8988T (cell line): ENCODE data around the gene DHRS11.
"Not testable (repeated sequence)": the region's sequence is repeated elsewhere in the genome, so short reads cannot be mapped to it uniquely, and the experiment has no call there.

Experiments used
- DNase-seq: peaks from one replicate; pipeline ENCODE4 v3.0.0; 2011

The DHRS11 gene

DNA sequence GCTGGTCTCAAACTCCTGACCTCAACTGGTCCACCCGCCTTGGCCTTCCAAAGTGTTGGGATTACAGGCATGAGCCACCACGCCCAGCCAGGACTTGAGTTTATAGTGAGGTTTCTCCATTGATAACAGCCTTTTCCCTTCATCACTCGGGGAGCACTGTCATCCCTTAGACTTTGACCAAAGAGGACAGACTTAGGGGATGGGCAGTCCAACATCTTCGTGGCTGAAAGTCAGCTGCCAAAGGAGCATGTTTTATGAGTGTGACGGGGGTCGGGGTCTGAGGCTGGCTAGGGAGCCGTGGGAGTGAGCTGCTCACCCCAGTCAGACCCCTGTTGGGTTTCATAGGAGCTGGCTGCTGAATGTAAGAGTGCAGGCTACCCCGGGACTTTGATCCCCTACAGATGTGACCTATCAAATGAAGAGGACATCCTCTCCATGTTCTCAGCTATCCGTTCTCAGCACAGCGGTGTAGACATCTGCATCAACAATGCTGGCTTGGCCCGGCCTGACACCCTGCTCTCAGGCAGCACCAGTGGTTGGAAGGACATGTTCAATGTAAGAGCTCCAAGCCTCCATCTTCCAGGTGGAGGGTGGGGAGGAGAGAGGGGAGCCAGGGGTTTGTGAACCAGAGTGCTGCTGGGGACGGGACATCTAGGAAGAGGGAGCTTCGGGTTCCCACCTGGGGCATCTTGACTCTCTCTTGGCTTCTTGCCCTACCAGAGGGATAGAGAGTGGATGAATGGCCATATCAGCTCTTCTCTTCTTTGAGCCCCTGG lies 3.1 kb downstream of the DHRS11 start:
- no peak for DNase-seq

DNA sequence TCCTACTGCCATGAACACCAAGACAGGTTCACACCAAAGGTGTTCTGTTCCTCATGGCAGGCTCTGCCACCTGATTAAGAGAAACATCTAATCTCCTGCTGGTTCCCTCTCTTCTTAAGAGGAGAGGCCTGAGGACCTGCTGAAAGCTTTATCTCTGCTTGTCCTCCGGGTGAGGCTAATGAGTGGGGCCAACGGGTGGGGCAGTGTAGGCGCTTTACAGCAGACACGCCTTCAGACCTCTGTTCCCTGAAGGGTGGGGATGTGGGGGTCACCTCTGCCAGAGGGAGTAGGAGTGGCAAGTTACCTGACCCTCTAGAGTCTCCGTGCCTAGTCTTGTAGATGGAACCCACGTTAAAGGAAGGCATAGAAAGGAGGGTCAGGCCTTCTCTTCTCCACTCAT lies 5.5 kb downstream of the DHRS11 start:
- no peak for DNase-seq

DNA sequence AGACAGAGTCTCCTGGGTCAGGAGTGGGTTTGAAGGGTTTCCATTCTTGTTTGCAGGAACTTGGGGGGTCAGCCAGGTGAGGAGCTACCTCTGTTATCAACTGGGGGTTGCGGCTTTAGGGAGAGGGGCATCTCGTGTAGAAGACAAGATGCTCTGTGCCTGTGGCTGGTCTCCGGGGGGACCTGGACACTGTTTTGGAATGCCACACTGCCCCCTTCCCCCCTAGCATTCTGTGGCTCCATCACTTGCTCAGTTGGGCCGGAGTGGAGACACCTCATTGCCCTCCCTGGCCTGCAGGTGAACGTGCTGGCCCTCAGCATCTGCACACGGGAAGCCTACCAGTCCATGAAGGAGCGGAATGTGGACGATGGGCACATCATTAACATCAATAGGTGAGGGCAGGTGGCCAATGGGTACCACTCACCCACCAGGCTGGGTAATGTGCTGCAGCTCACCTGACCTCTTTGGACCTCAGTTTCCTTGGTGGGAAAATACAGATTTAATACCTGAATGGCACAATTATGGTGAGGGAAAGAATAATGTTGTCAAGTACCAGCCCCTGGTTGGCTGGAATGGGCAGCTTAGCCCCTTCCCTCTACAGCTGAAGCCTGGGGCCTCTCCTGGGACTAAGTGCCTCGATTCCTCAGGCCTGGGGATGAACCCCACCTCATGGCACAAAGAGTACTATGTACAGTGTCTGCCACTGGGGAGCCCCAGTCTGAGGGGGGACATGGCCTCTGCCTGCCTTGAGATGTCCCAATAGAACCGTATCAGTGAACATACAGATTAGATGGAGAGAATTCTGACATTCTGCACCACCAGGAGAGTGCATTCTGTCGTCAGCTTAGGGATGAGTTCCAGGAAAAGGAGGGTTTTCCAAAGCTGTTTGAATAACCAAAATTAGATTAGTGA lies 6.4 kb downstream of the DHRS11 start:
- DNase-seq, result no peak

DNA sequence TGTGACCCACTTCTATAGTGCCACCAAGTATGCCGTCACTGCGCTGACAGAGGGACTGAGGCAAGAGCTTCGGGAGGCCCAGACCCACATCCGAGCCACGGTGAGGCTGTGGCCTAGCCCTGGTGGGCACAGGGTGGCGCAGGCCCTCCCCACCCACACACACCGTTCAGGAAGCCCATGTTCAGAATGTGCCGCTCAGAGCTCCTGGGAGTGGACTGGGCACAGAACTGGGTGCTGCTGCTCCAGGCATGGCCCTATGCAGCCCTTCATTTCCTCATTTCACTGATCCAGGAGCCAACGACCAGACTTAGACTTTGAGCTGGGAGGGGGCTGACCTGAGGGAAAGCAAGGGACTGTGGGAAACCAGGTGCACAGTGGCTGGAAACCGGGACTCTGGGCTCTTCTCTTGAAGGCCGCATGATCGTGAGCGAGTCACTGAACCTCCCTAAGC lies 7.3 kb downstream of the DHRS11 start:
- no peak for DNase-seq

DNA sequence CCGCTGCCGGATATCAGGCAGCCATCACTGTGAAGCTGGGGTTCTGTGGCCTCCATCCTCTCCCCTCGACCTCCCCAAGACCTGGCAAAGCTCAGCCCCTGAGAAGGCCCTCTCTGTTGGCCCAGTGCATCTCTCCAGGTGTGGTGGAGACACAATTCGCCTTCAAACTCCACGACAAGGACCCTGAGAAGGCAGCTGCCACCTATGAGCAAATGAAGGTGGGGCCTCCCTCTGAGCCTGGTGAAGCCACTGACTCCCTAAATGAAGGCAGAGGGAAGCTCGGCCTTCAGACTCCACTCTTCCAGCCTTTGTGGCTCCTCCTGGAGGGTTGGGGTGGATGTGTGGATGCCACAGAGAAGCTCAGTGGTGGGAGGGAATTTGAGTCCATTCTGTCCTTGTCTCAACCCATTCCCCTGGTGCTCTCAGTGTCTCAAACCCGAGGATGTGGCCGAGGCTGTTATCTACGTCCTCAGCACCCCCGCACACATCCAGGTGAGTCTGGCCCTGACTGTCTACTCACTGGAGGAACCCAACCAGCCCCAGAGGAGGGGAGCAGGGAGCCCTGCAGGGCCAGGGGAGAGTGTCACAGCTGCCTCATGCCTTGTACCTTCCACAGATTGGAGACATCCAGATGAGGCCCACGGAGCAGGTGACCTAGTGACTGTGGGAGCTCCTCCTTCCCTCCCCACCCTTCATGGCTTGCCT lies 8.0 kb downstream of the DHRS11 start:
- DNase-seq, result no peak

DNA sequence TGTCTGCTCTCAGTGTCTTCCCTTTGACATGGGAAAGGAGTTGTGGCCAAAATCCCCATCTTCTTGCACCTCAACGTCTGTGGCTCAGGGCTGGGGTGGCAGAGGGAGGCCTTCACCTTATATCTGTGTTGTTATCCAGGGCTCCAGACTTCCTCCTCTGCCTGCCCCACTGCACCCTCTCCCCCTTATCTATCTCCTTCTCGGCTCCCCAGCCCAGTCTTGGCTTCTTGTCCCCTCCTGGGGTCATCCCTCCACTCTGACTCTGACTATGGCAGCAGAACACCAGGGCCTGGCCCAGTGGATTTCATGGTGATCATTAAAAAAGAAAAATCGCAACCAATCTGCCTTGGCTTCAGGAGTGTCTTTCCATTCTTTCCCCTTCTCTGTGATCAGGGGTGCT lies 8.8 kb downstream of the DHRS11 start:
- DNase-seq, result no peak

DNA sequence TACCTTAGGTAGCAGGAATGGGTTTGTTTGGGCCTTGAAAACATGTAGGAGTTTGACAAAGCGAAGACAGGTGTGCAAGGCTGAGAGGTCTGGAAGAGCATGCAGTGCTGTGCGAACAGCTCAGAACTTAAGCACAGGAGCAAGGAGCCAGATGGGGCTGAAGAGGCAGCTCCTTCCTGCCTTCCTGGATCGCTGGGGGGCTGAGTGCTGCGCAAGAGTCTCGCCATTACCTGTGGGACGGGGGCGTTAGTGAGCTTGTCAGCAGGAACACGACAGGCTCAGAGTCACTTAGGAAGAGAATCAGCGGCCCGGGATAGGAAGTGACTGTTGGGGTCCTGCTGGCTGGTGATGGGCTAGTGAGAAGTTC lies 9.2 kb downstream of the DHRS11 start:
- no peak for DNase-seq

DNA sequence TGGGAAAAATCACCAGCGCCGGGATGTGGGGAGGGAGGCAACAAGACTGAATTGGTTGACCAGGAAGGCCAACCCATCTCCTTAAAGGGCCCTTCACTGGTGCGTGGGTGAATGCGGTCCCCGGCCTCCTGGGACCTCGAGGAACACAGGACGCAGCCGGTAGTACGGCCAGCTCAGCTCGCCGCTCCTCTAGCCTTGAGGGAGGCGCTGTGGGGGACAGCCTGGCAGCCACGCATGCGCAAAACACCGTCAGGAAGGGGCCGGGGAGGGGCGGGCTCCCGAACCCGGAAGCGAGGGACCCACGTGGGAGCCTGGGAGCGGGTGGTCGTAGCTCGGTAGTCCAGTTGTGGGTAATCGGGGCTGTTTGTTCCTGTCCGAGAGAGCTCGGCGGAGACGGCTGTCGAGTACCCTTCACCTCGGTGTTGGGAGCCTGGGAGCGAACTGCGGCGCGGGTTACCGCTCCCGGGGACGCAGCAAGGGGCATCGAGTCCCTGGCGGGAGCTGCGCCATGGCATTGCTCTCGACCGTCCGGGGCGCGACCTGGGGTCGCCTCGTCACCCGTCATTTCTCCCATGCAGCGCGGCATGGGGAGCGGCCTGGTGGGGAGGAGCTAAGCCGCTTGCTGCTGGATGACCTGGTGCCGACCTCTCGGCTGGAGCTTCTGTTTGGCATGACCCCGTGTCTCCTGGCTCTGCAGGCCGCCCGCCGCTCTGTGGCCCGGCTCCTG lies 9.8 kb downstream of the DHRS11 start, which contains the start of gene MRM1:
MRM1 (plus strand) TSS at position 281 of the 727 bp plus-strand sequence; CDS start at position 509, 228 bp downstream.
- DNase-seq, result peak; percentile 61

DNA sequence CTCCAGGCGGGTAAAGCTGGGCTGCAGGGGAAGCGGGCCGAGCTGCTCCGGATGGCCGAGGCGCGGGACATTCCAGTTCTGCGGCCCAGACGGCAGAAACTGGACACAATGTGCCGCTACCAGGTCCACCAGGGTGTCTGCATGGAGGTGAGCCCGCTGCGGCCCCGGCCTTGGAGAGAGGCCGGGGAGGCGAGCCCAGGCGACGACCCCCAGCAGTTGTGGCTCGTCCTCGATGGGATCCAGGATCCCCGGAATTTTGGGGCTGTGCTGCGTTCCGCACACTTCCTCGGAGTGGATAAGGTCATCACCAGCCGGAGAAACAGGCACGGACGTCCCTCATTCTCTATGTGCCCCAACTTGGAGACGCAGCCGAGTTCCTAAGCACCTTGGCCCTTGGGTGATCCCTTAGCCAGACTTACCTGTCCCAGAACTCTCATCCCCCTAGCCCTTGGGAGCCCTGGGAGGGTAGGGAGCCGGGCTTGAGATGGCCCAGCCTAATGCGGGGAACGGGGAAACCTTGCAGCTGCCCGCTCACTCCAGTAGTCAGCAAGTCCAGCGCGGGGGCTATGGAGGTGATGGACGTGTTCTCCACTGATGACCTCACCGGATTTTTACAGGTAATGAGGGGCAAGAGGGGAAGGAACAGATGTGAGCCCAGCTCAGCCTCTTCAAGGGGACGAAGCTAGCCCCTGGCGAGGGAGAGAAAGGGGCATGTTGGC lies 10.5 kb downstream of the DHRS11 start:
- DNase-seq, result no peak

DNA sequence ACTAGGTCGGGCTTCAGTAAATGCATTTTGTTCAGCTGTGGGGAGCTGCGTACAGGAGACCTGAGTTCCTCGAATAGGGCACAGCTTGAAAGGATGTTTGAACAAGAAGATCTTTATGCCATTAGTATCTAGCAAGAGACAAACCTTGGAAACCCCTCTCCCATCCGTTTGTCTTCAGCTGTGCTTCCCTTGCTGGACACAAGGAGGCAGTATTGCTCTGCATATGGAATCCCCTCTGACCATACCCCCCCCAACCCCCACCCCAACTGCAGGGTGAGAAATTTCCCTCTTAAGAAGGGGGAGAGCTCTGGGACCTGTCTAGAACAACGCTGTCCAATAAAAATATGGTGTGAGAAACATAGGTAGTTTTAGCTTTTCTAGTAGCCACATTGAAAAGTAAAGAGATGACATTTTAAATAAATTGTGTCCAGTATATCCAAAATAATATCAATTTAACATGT lies 11.3 kb downstream of the DHRS11 start:
- no peak for DNase-seq

DNA sequence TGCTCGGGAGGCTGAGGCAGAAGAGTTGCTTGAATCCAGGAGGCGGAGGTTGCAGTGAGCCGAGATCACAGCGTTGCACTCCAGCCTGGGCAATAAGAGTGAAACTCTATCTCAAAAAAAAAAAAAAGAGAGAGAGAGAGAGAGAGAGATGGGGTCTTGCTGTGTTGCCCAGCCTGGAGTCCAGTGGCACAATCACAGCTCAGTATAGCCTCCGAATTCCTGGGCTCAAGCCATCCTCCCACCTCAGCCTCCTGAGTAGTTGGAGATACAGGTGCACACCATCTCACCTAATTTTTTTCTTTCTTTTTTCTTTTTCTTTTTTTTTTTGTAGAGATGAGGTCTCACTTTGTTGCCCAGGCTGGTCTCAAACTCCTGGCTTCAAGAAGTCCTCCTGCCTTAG lies 13.3 kb downstream of the DHRS11 start:
- not testable (repeated sequence) for DNase-seq

DNA sequence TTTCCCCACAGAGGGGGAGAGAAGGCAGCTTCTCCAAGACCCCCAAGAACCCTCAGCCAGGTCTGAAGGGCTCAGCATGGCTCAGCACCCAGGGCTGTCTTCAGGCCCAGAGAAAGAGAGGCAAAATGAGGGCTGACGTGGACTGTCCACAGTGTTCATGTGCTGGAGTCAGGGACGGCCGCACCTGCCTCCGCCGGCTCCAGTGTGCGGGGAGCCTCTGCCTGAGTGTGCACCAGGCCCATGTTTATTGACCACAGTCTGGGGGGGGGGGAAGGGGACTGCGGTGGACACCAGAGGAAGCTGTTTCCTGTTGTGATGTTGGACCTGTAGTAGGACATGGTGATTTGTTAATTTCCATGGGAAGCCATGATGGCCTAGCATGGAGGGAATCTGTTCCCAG lies 16.6 kb downstream of the DHRS11 start:
- DNase-seq, result no peak

DNA sequence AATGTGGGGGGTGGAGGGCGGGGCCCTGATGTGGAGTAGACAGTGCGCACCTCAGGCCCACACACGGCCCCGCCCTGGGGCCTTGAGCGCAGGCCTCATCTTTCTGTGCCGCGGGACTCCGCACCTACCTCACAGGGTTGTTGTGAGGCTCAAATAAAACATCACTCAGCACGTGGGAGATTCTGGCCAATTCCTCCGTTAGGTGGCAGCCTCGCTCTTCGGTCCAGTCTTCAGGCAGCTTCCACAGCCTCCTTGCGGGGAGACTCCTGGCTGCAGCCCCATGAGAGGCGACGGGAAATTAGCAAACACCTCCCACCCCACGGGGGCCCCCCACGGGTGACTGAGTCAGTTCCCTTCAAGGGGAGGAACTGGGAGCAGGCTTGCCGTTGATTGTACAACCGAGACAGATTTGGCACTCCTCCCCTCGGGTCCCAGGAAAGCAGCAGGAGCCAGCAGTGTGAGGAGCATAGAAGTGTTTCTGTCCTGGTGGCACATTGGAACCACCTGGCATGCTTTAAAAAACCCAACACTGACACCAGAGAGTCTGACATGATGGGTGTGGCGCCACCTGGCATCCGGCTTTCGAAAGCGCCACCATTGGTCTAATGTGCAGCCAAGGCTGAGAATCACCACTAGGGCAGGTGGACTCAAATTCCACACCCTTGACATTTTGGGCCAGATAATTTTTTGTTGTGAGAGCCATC lies 17.3 kb downstream of the DHRS11 start:
- DNase-seq, result no peak

DNA sequence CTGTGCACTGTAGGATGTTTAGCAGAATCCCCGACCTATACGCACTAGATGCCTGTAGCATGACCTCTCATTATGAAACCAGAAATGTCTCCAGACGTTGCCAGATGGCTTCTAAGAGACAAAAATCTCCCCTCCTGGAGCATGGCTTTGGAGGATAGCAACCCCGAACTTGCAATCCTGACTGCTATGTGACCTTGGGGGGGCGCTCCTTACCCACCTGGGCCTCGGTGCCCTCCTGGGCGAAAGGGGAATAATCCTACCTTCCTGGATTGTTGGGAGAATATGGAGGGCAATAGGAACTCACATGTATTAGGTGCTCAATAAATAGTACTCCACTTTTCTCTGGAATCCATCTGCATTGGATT lies 17.8 kb downstream of the DHRS11 start:
- no peak for DNase-seq

DNA sequence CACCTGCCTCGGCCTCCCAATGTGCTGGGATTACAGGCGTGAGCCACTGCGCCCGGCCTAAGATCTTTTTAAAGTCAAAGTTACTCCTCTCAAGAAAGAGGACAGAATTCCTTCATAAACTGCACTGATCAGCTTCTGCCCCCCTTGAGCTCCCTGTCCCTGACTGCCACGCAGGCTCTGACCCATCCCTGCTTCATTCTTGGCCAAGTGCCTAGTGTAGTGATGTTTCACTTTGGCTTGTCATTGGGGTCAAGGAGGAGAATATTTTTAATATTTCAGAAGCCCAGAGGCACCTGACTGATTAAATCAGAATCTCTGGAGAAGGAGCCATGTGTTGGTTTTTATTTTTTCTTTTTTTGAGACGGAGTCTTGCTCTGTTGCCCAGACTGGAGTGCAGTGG lies 18.8 kb downstream of the DHRS11 start:
- no peak for DNase-seq

DNA sequence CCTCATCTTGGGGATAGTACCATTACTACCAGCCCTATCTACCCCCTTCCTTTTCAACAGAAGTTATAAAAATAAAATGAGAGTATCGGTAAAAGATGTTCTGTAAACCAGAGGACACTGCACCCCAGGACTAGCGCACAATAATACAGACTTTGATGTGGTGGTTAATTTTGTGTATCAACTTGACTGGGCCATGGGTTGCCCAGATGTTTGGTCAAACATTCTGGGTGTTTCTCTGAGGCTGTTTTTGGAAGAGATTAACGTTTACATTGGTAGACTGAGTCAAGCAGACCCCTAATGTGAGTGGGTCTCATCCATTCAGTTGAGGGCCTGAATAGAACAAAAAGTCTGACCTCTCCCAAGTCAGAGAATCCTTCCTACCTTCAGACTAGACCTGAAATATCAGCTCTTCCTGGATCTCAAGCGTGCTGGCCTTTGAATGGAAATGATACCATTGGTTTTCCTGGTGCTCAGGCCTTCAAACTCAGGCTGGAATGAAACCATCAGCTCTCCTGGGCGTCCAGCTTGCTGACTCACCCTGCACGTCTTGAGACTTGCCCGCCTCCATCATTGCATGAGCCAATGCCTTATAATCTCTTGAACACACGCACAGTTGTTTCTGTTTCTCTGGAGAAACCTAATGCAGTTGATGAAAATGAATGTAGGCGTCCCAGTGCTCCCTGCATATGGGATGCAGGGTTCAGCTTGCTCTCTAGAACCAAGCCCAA lies 19.8 kb downstream of the DHRS11 start:
- no peak for DNase-seq

DNA sequence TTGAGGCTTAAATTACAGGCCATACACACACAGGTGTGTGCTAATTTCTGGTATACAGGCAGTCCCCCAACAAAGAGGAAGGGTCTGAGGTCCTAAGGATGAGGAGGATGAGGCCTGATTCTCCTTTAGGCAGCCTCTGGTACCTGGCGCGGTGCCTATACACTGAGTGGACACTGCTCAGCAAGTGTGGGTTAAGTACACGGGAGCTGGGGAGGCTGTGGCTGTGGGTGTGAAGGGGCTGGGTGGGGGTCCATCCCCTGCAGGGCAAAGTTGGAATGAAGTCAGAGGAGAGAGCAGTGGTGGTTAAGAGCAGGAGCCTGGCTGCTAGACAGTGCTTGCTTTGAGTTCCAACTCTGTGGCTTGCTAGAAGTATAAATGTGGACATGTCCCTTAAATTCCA lies 20.6 kb downstream of the DHRS11 start:
- DNase-seq, result no peak

DNA sequence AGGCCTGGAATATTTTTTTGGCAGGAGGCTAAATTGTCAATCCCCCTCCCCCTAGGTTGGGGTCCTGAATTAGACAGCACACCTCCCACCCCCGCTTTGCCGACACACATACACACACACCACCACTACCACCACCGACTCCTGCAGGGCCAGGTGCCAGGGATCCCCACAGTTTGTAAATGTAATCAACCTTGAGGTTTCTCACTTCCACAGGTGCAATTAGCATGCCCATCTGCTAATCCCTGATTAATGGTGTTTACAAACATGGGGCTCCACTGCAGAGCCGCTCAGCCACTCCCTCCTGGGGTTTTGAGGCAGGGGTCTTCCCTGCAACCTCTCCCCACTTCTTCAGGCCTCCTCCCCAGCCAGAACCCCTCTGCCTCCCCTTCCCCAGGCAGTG lies 21.5 kb downstream of the DHRS11 start:
- no peak for DNase-seq

DNA sequence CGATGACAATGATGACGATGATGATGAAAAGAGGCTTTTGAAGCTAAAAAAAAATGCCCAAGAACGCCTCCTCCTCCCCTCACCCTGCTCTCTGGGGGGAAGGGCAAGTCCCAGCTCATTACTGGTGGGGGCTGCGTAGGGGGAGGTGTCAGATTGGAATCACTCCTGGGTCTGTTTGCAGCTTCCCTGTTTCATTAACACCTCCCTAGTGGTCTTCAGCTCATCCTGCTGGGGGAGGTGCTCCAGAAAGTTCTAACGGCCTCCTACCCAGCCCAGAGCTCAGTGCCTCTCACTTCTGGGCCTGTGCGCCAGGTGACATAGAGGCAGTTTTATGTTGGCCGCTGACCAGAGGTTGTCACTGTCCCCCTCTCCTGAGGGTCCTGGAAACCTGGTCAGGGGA lies 22.4 kb downstream of the DHRS11 start:
- no peak for DNase-seq

DNA sequence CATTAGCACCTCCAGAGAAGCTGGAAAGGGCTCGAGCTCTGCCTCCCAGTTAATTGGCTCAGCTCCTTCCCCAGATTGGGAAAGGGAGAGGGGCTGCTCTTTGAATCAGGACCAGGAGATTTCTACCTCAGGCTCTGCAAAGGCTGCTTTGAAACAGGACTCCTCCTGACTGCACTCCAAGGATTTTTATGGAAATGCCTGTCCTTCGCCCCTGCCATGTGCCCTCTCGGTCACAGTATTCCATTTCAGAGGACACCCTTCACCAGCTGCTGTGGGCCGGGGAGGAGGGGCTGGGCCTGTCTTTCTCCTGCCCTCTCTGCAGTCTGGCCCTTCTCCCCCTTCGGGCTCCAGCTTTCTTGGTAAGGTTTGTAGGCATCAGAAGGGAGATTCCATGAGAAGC lies 23.3 kb downstream of the DHRS11 start:
- DNase-seq, result no peak
